GOT3 (cell line): Measurements from ENCODE around the gene CNOT6L.

Source experiments
- DNase-seq: peaks from one replicate; lab custom pipeline; 2025; ENCODE audit warnings: mixed read lengths; lab: John Stamatoyannopoulos, UW

CNOT6L gene

GRCh38 chr4:77712675-77713074, 106.5 kb downstream of the CNOT6L start:
- no peak for DNase-seq

- DNase-seq = no peak
Observed at GRCh38 chr4:77711469-77711868, 107.7 kb downstream of the CNOT6L start.

GRCh38 chr4:77710684-77711083, 108.5 kb downstream of the CNOT6L start:
- DNase-seq = no peak

GRCh38 chr4:77710059-77710458, 109.1 kb downstream of the CNOT6L start:
- DNase-seq = no peak

- DNase-seq = no peak
Observed at GRCh38 chr4:77706717-77707116, 112.5 kb downstream of the CNOT6L start.

GRCh38 chr4:77703666-77704065, 115.5 kb downstream of the CNOT6L start:
- no peak for DNase-seq

GRCh38 chr4:77701121-77701520, 118.0 kb downstream of the CNOT6L start:
- no peak for DNase-seq

- DNase-seq = no peak
Observed at GRCh38 chr4:77699731-77700210, 119.4 kb downstream of the CNOT6L start.

- DNase-seq = no peak
Observed at GRCh38 chr4:77697860-77698590, 121.1 kb downstream of the CNOT6L start.

GRCh38 chr4:77695774-77696173, 123.4 kb downstream of the CNOT6L start:
- DNase-seq = no peak

GRCh38 chr4:77692847-77693432, 126.2 kb downstream of the CNOT6L start:
- DNase-seq = no peak

- DNase-seq = no peak
Observed at GRCh38 chr4:77681792-77682191, 137.4 kb downstream of the CNOT6L start.

GRCh38 chr4:77676842-77677241, 142.3 kb downstream of the CNOT6L start:
- DNase-seq = no peak

GRCh38 chr4:77671051-77671450, 148.1 kb downstream of the CNOT6L start:
- no peak for DNase-seq

GRCh38 chr4:77669946-77670590, 149.1 kb downstream of the CNOT6L start:
- DNase-seq = no peak

GRCh38 chr4:77665381-77666069, 153.6 kb downstream of the CNOT6L start:
- DNase-seq = no peak
